ENCODE measurements around the gene EPB41L5. TPM values are rescaled to one million over a fixed set of nuclear protein-coding genes. Genes with fewer than 3 reads are reported as not detected.
"Not testable (repeated sequence)": the region's sequence is repeated elsewhere in the genome, so short reads cannot be mapped to it uniquely, and the experiment has no call there.

EPB41L5 gene
- total and polyA plus RNA-seq, 3 donors from 2014 or later = 56.8 to 73.6 (median 62.7) TPM

GRCh38 chr2:119996148-119996547 is 16.7 kb upstream of the EPB41L5 start:
- no peak for DNase-seq
- H3K27ac ChIP-seq = no peak overlapping the region
- no peaks in the 10 kb centered on the region for H3K9me3 ChIP-seq
- no peak overlapping the region for H3K4me3 ChIP-seq
- H3K4me1 ChIP-seq = no peaks in the 10 kb centered on the region
- WGBS, 2 donors = 46 to 51% methylated on average over 3 of the region's 3 CpGs
- intact Hi-C loops (cut with DNase I; ENCODE audit: low total_unique reads) = no loop called here
- H3K27me3 ChIP-seq = no peaks in the 10 kb centered on the region
- H3K36me3 ChIP-seq (ENCODE audit: low read depth, missing control alignments) = no peaks in the 10 kb centered on the region
- no peak for TF ChIP-seq POLR2A (IDR thresholded peaks at IDR 0.05)
- no peak for TF ChIP-seq CTCF (IDR thresholded peaks at IDR 0.05)

DNA sequence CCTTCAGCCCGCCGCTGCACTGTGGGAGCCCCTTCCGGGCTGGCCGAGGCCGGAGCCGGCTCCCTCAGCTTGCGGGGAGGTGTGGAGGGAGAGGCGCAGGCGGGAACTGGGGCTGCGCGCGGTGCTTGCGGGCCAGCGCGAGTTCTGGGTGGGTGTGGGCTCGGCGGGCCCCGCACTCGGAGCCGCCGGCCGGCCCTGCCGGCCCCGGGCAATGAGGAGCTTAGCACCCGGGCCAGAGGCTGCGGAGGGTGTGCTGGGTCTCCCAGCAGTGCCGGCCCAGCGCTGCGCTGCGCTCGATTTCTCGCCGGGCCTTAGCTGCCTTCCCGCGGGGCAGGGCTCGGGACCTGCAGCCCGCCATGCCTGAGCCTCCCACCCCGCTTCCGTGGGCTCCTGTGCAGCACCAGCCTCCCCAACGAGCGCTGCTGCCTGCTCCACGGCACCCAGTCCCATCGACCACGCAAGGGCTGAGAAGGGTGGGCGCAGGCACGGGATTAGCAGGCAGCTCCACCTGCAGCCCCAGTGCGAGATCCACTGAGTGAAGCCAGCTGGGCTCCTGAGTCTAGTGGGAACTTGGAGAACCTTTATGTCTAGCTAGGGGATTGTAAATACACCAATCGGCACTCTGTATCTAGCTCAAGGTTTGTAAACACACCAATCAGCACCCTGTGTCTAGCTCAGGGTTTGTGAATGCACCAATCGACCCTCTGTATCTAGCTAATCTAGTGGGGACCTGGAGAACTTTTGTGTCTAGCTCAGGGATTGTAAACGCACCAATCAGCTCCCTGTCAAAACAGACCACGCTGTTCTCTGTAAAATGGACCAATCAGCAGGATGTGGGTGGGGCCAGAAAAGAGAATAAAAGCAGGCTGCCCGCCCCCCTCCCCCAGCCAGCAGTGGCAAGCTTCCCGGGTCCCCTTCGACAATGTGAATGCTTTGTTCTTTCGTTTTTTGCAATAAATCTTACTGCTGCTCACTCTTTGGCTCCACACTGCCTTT is 15.7 kb upstream of the EPB41L5 start:
- H3K27me3 ChIP-seq; H3K27ac ChIP-seq; H3K4me1 ChIP-seq; H3K9me3 ChIP-seq; H3K36me3 ChIP-seq (ENCODE audit: low read depth, missing control alignments); intact Hi-C loops (cut with DNase I; ENCODE audit: low total_unique reads): not testable (repeated sequence)
- H3K4me3 ChIP-seq = peak overlapping the region; percentile 32 to 45
- DNase-seq = peak; percentile 60
- WGBS, 2 donors = 70 to 82% methylated on average over 26 to 55 of the region's 55 CpGs

GRCh38 chr2:120001471-120001870 is 11.4 kb upstream of the EPB41L5 start:
- H3K4me3 ChIP-seq = no peak overlapping the region
- H3K4me1 ChIP-seq = no peaks in the 10 kb centered on the region
- intact Hi-C loops (cut with DNase I; ENCODE audit: low total_unique reads) = no loop called here
- DNase-seq = no peak
- H3K9me3 ChIP-seq = no peaks in the 10 kb centered on the region
- H3K27me3 ChIP-seq = no peaks in the 10 kb centered on the region
- no peak overlapping the region for H3K27ac ChIP-seq
- no peaks in the 10 kb centered on the region for H3K36me3 ChIP-seq (ENCODE audit: low read depth, missing control alignments)
- TF ChIP-seq POLR2A (IDR thresholded peaks at IDR 0.05) = no peak
- TF ChIP-seq CTCF (IDR thresholded peaks at IDR 0.05) = no peak
- WGBS, 2 donors = 56 to 60% methylated on average over 1 of the region's 1 CpG

- Histone ChIP-seq H3K9me3 (no peaks in the 10 kb centered on the region), H3K27ac (no peak overlapping the region), H3K4me1 (no peaks in the 10 kb centered on the region), H3K4me3 (no peak overlapping the region), H3K36me3 (ENCODE audit: low read depth, missing control alignments) (no peaks in the 10 kb centered on the region), H3K27me3 (no peaks in the 10 kb centered on the region)
- no peak for TF ChIP-seq POLR2A (IDR thresholded peaks at IDR 0.05)
- no peak for TF ChIP-seq CTCF (IDR thresholded peaks at IDR 0.05)
- no peak for DNase-seq
- intact Hi-C loops (cut with DNase I; ENCODE audit: low total_unique reads) = no loop called here
Observed at GRCh38 chr2:120004254-120004653, 8.6 kb upstream of the EPB41L5 start.

- H3K9me3 ChIP-seq = no peaks in the 10 kb centered on the region
Observed at GRCh38 chr2:120005834-120006521, 6.9 kb upstream of the EPB41L5 start.

More at GRCh38 chr2:120005834-120006521, 6.9 kb upstream of the EPB41L5 start:
- DNase-seq = no peak
- Histone ChIP-seq H3K27me3 (no peaks in the 10 kb centered on the region), H3K27ac (no peak overlapping the region), H3K4me1 (no peaks in the 10 kb centered on the region), H3K4me3 (no peak overlapping the region), H3K36me3 (ENCODE audit: low read depth, missing control alignments) (no peaks in the 10 kb centered on the region)
- 88 to 95% methylated on average over 11 of the region's 11 CpGs for WGBS, 2 donors
- TF ChIP-seq CTCF (IDR thresholded peaks at IDR 0.05) (no peak), POLR2A (IDR thresholded peaks at IDR 0.05) (no peak)
- intact Hi-C loops (cut with DNase I; ENCODE audit: low total_unique reads) = no loop called here

Measured in testis (tissue), 3 donors.